Astrocyte (in vitro differentiated cells and primary cell): ENCODE results near the gene ITGA1.

Experiments used
- EZH2 ChIP-seq: IDR thresholded peaks from 2 replicates; pipeline ENCODE4 v1.6.1; 2012; ENCODE audit warnings: mild to moderate bottlenecking, low read length, inconsistent platforms; ENCODE audit not compliant: insufficient read depth
- TF ChIP-seq, protein P1 (sequence below): IDR thresholded peaks from 2 replicates; pipeline ENCODE4 v1.5.1; 2011; ENCODE audit warnings: low read depth, mild to moderate bottlenecking, inconsistent platforms, low read length, moderate library complexity; ENCODE audit not compliant: insufficient read depth

DNA sequence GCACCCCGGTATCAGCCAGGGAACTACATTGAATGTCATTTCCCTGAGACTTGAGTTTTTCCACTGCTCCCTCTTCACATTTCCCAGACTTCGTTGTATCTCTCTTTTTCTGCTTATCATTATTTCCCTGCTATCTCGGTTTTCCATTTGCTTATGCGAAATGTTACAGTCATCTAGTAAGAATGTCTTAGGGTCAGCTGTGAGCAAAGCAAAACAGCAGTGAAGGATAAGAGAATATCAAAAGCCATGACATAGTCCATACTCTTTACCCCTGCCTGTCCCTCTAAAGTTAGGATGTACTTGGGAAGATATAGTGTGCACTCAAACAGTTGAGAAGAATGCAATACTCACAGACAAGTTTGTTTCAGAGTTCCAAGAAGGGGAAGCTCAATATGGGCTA, 88.7 kb downstream of the ITGA1 start:
- TF ChIP-seq EZH2, result no peak
- TF ChIP-seq, protein P1, sequence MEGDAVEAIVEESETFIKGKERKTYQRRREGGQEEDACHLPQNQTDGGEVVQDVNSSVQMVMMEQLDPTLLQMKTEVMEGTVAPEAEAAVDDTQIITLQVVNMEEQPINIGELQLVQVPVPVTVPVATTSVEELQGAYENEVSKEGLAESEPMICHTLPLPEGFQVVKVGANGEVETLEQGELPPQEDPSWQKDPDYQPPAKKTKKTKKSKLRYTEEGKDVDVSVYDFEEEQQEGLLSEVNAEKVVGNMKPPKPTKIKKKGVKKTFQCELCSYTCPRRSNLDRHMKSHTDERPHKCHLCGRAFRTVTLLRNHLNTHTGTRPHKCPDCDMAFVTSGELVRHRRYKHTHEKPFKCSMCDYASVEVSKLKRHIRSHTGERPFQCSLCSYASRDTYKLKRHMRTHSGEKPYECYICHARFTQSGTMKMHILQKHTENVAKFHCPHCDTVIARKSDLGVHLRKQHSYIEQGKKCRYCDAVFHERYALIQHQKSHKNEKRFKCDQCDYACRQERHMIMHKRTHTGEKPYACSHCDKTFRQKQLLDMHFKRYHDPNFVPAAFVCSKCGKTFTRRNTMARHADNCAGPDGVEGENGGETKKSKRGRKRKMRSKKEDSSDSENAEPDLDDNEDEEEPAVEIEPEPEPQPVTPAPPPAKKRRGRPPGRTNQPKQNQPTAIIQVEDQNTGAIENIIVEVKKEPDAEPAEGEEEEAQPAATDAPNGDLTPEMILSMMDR, result no peak
